GM19023 (cell line): Measurements from ENCODE around the gene ITPR3.

ENCODE experiments used
- ATAC-seq: cut with Tn5 transposase; IDR thresholded peaks from one replicate; pipeline ENCODE4 v1.9.1; 2021; ENCODE audit warnings: mild to moderate bottlenecking, moderate library complexity; ENCODE audit not compliant: unreplicated experiment

ITPR3 gene

DNA sequence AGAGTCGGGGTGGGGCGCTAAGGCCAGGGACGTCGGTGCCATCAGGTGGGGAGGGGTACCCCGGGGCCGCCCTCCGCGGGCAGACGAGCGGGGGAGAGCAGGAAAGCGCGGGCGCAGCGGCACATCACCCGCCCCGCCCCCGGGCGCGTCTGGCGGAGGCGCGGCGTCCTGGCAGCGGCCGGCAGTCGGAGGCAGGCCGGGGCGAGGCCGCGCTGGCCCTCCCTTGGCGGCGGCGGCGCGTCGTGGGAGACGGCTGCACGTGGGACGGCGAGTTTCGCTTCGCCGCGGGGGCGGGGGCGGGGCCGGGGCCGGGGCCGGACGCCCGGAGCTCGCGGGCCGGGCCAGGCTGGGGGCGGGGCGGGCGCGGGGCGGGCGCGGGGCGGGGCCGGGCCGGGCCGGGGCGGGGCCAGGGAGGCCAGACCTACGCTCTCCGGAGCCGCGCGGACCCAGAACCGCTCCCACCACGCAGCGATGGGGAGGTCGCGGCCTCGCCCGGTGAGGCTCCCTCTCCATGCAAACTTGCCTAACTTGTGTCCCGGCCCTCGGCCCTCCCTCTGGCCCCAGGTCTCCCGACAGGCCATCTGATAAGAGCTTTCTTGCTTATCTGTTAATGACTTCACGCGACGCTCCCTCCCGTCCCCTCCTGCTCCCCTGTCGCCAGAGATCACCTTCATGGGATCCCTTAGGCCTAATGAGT is 12.5 kb downstream of the ITPR3 start:
- peak; percentile 61 for ATAC-seq

- no peak for ATAC-seq
Observed at GRCh38 chr6:33634161-33634727, 13.1 kb downstream of the ITPR3 start.

DNA sequence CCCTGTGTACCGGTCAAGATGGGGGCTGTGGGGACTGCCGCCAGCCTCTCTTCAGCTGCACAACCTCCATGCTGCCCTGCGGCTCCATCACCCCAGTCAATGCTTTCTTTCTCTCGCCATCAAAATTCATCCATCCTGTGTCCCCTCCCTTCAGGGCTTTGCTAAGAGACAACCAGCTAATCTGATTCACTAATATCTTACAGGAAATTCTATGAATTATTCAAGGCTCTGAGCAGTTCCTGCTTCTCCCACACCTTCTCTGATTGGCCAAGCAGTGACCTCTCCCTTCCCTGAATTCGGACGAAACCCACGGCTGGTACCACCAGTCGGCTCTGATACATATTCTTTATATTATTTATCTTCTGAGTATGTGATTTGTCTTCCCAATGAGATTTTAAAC is 13.8 kb downstream of the ITPR3 start:
- ATAC-seq = no peak

- ATAC-seq = no peak
Observed at GRCh38 chr6:33636655-33637054, 15.5 kb downstream of the ITPR3 start.

GRCh38 chr6:33638556-33638955 is 17.4 kb downstream of the ITPR3 start:
- no peak for ATAC-seq

DNA sequence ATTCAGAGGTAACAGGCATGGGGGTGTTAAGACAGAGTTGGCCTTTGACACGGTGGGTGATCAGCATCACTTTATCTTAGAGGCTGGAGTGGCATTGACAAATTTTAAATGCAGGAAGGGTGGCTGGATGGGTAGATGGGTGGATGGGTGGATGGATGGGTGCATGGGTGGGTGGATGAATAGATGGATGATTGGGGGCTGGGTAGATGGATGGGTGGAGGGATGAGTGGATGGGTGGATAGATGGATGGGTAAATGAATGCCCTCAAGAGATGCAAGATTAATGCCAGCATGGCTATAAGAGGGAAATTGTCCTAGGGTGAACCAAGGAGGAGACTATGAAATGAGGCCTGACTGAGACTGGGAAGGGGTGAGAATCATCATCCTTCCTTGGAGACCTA is 18.4 kb downstream of the ITPR3 start:
- ATAC-seq = no peak

DNA sequence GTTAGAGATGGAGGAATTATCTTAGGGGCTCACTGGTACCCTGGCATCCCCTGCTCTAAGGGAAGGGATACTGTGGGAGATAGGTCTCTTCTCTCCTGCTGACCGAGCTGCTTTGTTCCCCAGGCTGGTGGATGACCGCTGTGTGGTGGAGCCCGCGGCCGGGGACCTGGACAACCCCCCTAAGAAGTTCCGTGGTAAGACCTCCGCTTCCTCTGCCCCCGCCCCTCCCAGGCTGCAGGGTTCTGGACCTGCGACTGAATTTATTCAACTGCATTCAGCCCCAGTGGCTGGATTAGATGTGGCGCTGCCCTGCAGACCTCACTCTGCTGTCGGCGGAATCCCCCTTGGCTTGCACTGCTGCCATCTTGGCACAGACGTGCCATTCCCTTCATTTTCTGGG is 19.2 kb downstream of the ITPR3 start:
- no peak for ATAC-seq

DNA sequence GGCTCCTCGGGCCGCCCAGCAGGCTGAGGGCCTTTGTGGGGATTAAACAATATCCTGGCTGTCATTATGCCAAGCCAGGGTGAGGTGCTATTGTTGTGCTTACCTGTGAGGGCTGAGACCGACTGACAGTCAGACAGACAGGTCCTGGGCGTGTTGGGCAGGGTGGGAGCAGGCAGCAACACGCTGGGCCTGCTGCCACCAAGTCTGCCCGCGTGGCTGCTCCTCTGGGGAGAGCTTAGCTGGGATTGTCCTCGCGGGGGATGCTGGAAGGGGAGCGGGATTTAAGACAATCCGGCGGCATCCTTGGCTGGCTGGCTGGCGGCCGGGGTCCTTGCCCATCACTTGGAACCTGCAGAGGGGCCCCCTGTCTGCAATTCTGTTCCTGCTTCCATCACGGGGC is 20.0 kb downstream of the ITPR3 start:
- no peak for ATAC-seq

- ATAC-seq = no peak
Observed at GRCh38 chr6:33641602-33642001, 20.5 kb downstream of the ITPR3 start.

GRCh38 chr6:33642897-33643296 is 21.8 kb downstream of the ITPR3 start:
- ATAC-seq = no peak

DNA sequence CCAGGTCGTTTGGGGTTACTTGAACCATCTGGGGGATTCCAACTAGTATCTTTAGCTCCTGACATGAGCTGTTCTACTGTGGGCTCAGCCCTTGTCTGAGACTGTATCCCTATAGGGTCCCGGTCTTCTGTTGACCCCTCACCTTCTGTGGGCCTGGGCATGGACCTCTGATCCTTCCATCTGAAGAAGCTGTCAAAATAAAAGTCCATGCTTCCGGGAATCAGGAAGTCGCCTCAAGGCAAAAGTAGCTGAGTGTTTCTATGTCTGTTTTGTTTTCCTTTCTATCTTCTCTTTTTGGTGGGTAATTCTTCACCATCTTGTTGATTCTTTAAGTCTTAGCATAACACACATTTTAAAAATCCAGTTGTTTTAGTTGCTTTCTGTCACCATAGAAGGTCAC is 30.3 kb downstream of the ITPR3 start:
- no peak for ATAC-seq

GRCh38 chr6:33652002-33652401 is 30.9 kb downstream of the ITPR3 start:
- no peak for ATAC-seq

DNA sequence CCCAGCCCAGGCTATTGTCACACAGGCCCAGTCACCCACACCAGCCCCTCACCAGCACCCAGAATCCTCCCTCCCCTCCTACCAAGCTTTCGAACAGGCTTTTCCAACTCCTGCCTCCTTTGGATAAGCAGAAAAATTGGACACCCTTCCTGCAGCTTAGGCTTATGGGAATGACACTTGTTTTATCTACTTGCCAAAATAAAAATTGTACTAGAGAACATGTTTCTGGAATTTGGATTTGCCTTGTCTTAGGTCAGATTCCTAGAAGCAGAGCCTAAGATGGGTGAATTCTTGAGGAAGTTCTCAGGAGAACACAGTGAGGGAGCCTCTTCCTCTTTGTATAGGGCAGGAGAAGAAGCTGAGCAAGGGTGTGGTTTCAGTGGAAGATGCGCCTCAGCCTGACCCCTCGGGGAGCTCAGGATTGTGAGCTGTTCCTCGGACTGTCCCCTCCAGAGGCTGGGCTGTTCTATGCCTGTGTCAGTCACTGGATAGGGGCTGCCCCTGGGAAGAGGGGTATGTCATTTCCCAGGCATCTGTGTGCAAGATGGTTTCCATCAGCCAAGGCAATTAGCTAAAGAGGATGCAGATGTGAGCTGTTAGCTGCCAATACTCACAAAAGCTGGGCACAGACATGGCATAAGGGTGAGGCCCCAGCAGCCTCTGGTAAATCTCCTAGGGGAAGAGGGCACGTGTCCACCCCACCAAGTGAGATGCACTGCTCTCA is 33.9 kb downstream of the ITPR3 start:
- no peak for ATAC-seq

- ATAC-seq = no peak
Observed at GRCh38 chr6:33656844-33657243, 35.7 kb downstream of the ITPR3 start.

GRCh38 chr6:33658982-33659689 is 38.0 kb downstream of the ITPR3 start:
- ATAC-seq = no peak

GRCh38 chr6:33659986-33660385 is 38.9 kb downstream of the ITPR3 start:
- ATAC-seq = no peak

- no peak for ATAC-seq
Observed at GRCh38 chr6:33661106-33661838, 40.1 kb downstream of the ITPR3 start.

GRCh38 chr6:33662318-33662717 is 41.2 kb downstream of the ITPR3 start:
- no peak for ATAC-seq

DNA sequence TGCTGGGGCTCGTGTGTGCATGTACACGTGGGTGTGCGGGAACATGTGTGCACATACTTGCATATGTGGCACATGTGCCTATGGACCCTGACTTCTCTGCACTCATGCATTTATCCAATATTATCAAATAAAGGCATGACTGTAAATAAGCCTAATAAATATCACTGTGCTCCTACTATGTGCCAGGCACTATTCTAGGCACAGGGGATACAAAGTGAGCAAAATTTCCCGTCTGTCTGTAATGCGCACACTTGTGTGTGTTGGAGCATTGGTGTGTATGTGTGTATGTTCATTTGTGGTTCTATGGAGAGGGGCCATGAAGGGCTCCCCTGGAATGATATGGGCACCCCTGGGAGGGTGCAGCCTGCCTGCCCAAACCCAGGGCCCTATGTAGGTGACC is 41.9 kb downstream of the ITPR3 start:
- no peak for ATAC-seq

GRCh38 chr6:33663727-33664449 is 42.8 kb downstream of the ITPR3 start:
- no peak for ATAC-seq
